Measurements from ENCODE around the gene AKNAD1.

Gene AKNAD1

DNA sequence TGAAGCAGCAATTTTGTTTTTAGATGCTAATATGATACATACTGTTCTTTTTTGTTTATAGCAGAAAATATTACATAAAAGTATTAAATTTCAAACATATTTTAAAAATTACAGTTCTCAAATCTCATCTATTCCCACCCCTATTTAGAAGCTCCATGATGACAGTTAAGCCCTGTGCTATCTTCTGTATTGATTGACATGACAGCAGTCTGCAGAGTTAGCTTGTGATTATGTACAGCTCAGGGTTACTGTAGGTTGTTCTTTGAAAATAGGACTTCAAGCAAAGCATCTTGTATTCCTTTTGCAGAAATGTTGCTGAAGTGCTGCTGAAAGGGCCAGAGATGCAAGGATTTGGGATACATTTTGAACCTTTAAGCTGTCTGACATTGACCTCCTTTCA is 28.1 kb upstream of the AKNAD1 start:
- TF ChIP-seq TAF1 (IDR thresholded peaks at IDR 0.05; ENCODE audit: borderline replicate concordance, low read depth, low read length) = no peak
- TF ChIP-seq POLR2AphosphoS5 (IDR thresholded peaks at IDR 0.05; ENCODE audit: low read depth, low read length) = no peak
- no peak for TF ChIP-seq POLR2A (IDR thresholded peaks at IDR 0.05; ENCODE audit: low read depth, low read length)
- no peak for DNase-seq (ENCODE audit: insufficient read length)
- FAIRE-seq = no peak

DNA sequence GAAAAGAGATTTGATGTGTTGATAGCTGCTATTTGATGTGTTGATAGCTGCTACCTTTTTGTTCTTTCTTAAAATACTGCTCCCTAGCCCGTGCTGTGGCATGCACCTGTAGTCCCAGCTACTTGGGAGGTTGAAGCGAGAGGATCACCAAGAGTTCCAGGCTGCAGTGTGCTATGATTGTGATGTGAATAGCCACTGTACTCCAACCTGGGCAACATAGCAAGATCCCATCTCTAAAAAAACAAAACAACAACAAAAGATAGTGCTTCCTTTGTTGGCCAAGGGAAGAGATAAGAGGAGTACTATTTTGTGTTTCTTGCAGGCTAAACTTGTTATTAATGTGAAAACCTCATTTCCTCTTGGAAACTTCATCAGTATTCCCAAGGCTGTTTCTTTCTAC is 25.9 kb upstream of the AKNAD1 start:
- no peak for FAIRE-seq
- TF ChIP-seq POLR2AphosphoS5 (IDR thresholded peaks at IDR 0.05; ENCODE audit: low read depth, low read length) (no peak), POLR2A (IDR thresholded peaks at IDR 0.05; ENCODE audit: low read depth, low read length) (no peak), TAF1 (IDR thresholded peaks at IDR 0.05; ENCODE audit: borderline replicate concordance, low read depth, low read length) (no peak)

DNA sequence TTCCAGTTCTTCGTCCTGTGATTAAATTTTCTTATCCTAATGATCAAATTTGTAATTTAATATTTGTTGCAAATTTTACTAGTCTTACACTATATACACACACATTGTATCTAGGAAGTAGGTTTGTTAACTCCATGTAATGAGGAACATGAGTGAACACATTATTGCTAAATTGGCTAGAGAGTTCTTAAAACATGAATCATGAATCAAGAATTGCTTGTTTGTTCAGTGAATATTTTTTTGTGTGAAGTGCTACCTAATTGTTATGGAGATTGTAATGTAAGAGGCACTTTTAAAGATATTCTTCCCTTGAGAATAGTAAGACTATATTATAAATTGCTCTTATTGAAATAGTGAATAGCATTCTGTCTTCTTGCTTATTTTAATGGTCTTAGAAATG is 24.5 kb upstream of the AKNAD1 start:
- no peak for TF ChIP-seq POLR2A (IDR thresholded peaks at IDR 0.05; ENCODE audit: low read depth, low read length)
- no peak for TF ChIP-seq POLR2AphosphoS5 (IDR thresholded peaks at IDR 0.05; ENCODE audit: low read depth, low read length)
- no peak for TF ChIP-seq TAF1 (IDR thresholded peaks at IDR 0.05; ENCODE audit: borderline replicate concordance, low read depth, low read length)
- no peak for FAIRE-seq
- DNase-seq (ENCODE audit: insufficient read length) = no peak

More for the DNA sequence above, 25.9 kb upstream of the AKNAD1 start:
- DNase-seq (ENCODE audit: insufficient read length) = no peak

DNA sequence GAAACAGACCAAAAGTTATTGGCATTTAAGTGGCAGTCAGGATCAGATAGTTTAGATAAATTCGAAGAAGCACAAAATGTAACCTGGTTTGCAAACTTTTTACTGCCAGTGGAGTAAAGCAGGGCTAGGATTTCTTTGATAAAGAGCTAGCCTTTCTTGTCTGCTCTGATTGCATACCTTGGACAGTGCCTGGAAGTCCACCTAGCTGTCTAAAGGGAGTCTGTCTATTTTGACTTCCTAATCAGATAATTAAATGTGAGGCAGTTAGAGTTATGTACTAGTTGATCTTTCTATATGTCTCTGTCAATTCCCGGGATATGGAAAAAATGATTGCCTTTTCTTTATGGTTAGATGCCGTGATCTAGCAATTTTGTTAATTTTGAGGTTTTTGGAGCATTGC is 24.0 kb upstream of the AKNAD1 start:
- TF ChIP-seq POLR2AphosphoS5 (IDR thresholded peaks at IDR 0.05; ENCODE audit: low read depth, low read length) (no peak), POLR2A (IDR thresholded peaks at IDR 0.05; ENCODE audit: low read depth, low read length) (no peak), TAF1 (IDR thresholded peaks at IDR 0.05; ENCODE audit: borderline replicate concordance, low read depth, low read length) (no peak)
- DNase-seq (ENCODE audit: insufficient read length) (no peak), FAIRE-seq (no peak)

DNA sequence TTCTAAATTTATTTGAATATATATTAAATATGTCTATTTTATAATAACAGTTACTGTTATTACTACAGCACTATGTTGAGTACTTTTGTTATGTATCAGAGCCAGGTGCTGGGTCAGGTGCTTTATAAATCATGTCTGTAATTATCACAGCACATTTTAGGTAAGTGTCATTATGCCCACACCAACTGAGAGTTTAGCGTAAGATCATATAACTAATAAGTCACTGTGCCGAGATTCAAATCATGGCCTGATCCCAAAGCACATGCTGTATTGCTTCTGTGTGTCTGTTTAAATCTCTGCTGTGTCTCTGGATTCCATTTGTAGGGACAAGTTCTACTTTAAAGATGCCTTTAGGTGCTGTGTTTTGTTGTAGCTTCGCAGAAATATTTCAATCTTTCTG is 21.8 kb upstream of the AKNAD1 start:
- no peak for TF ChIP-seq TAF1 (IDR thresholded peaks at IDR 0.05; ENCODE audit: borderline replicate concordance, low read depth, low read length)
- no peak for TF ChIP-seq POLR2AphosphoS5 (IDR thresholded peaks at IDR 0.05; ENCODE audit: low read depth, low read length)
- no peak for TF ChIP-seq POLR2A (IDR thresholded peaks at IDR 0.05; ENCODE audit: low read depth, low read length)
- DNase-seq (ENCODE audit: insufficient read length) = no peak

DNA sequence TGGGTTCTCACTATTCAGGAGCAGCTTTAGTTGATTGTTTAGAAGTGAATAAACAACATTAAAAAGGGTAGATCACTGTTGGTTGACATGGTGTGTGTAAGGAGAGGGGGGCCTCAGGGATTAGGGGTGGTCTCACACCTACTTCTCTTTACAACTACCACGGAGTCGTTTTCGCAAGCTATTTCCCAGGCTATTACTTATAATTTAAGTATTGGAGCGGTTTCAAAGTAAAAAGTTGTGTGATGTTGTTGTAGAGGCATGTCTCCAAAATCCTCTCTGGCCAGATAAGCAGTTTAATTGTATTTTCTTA is 21.2 kb upstream of the AKNAD1 start:
- TF ChIP-seq TAF1 (IDR thresholded peaks at IDR 0.05; ENCODE audit: borderline replicate concordance, low read depth, low read length) (no peak), POLR2A (IDR thresholded peaks at IDR 0.05; ENCODE audit: low read depth, low read length) (no peak), POLR2AphosphoS5 (IDR thresholded peaks at IDR 0.05; ENCODE audit: low read depth, low read length) (no peak)
- FAIRE-seq (peak; percentile 40), DNase-seq (ENCODE audit: insufficient read length) (no peak)

More for the DNA sequence above, 21.8 kb upstream of the AKNAD1 start:
- no peak for FAIRE-seq

DNA sequence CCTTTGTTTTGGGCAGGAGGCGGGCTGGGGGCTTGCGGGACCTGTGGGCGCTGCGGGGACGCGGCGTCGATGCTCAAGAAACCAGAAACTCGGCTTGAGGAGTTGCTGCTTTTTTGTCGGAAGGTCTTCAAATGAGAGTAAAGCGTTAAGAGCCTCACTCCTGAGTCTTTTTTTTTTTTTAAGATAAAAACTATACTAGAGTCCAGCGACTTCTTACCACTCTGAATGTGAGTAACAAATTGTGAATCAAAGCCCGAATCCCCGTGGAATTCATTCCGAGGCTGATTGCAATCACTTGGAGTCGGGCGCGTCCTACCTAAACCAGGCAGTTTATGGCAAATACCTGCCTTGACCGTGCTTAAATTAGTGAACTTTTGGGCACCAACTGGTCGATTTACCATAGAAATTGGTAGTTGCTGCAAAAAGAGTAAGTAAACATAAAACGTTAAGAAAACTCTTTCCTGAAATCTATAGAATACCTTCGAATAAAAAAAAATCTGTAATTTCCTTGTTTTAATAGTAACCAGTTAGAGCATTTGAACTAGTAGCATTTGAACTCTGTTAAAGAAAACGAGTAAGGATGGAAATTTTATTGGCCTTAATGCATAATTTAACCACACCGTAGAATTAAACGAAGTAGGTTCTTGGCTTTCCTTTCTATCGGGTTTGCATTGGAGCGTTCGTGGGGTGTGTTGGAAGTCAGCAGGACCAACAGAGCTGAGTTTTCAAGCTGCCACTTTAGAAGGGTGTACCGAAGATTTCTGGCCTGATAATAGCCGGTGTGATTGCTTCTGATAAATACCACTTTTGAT is 20.7 kb upstream of the AKNAD1 start:
- no peak for TF ChIP-seq POLR2A (IDR thresholded peaks at IDR 0.05; ENCODE audit: low read depth, low read length)
- TF ChIP-seq TAF1 (IDR thresholded peaks at IDR 0.05; ENCODE audit: borderline replicate concordance, low read depth, low read length) = no peak
- no peak for TF ChIP-seq POLR2AphosphoS5 (IDR thresholded peaks at IDR 0.05; ENCODE audit: low read depth, low read length)
- DNase-seq (ENCODE audit: insufficient read length) (no peak), FAIRE-seq (peak; percentile 48)

DNA sequence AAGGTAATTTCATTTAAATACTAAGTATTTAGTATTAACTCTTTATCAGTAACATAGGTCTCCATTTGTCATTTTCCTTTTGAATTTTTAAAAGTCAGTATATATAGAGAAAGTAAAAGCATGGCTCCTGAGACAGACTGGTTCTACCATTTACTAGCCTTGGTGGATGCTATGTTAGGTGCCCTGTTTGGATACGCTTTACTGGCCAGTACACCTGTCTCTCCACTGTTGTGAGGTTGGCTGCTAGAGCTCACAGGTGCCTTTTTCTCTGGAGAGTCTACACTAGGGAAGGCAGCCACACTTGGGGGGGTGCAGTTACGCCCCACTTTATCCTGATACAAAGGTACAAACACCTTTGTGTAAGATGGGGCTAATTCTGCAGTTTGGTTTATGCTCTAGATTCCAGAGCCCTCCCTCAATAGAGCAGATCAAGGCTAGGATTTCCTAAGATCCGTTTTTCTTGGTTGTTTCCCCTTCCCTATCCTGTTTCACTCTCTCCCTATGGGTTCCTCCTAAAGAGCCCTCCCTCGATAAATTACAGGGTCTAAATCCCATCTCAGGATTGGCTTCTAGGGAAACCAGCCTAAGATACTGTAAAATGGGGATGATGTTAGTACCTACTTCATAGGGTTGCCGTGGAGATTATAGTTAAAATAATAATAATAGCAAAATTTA is 14.3 kb upstream of the AKNAD1 start:
- DNase-seq (ENCODE audit: insufficient read length) (no peak), FAIRE-seq (no peak)
- TF ChIP-seq POLR2A (IDR thresholded peaks at IDR 0.05; ENCODE audit: low read depth, low read length) (no peak), POLR2AphosphoS5 (IDR thresholded peaks at IDR 0.05; ENCODE audit: low read depth, low read length) (no peak), TAF1 (IDR thresholded peaks at IDR 0.05; ENCODE audit: borderline replicate concordance, low read depth, low read length) (no peak)

DNA sequence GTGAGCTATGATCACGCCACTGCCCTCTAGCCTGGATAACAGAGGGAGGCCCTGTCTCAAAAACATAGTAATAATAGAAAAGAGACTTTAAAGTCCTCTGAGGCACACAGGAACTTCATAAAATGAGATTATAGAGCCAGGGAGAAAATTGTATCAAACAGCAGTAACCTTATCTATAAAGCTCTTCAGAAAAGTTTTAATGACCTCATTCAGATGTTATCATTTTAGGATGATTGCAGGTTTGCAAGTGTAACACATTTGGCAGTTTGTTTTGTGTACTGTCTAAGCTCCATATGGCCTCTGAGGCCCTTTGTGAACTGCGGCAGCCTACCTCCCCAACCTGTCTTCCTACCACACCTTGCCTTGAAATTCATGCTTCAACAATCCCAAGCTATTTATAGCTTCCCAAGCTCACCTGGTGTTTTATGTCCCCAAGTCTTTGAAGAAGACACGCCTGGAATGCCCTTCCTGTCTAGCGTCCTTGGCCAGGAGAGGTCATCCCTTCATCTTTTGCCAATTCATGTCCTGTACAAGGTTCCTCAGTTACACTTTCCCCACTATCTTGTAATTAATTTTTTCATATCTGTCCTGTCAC is 8.5 kb upstream of the AKNAD1 start:
- DNase-seq (ENCODE audit: insufficient read length) (no peak), FAIRE-seq (no peak)
- no peak for TF ChIP-seq POLR2A (IDR thresholded peaks at IDR 0.05; ENCODE audit: low read depth, low read length)
- no peak for TF ChIP-seq POLR2AphosphoS5 (IDR thresholded peaks at IDR 0.05; ENCODE audit: low read depth, low read length)

DNA sequence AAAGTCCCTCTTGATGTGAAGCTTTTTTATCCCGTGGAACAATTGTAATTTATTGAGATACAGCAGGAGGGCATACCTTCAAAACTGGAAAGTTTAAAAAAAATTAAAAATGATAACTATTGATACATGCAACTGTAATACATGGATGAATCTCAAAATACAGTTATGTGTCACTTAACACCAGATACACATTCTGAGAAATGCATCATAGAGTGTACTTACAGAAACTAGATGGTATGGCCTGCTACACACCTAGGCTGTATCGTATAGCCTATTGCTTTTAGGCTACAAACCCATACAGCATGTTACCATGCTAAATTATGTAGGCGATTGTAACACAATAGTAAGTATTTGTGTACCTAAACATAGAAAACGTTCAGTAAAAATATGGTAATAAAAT is 7.1 kb upstream of the AKNAD1 start:
- TF ChIP-seq POLR2A (IDR thresholded peaks at IDR 0.05; ENCODE audit: low read depth, low read length) (no peak), TAF1 (IDR thresholded peaks at IDR 0.05; ENCODE audit: borderline replicate concordance, low read depth, low read length) (no peak), POLR2AphosphoS5 (IDR thresholded peaks at IDR 0.05; ENCODE audit: low read depth, low read length) (no peak)
- FAIRE-seq (no peak), DNase-seq (ENCODE audit: insufficient read length) (no peak)

DNA sequence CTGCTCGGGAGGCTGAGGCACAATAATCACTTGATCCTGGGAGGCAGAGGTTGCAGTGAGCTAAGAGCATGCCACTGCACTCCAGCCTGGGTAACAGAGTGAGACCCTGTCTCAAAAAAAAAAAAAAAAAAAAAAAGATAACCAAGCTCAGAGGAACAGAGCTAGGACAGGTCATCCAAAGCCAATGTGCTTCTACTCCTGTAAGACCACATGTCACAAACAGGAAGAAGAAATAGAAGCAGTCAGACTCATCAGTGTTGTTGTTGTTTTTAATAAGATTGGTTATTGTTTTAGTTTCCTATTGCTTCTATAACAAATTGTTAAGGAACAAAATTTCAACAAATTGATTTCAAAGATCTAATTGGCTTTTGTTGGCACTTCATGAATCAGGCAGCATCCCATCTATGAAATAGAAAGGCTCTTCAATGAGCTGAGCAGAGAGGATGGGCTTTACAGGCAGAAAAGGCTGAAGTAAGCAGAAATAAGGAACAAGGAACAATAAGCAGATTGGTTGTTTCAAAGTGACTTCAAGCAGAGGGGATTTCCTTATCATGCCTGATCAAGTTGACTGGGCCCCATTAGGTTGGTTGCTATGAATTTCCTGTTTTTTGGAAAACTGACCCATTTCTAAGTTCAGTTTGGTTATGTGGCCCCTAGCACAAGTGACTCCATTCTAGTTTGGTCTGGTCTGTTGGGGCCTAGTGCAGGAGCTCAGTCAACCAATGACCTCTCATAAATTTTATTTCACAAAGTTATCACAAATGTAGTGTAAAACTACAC is 6.0 kb upstream of the AKNAD1 start:
- TF ChIP-seq POLR2A (IDR thresholded peaks at IDR 0.05; ENCODE audit: low read depth, low read length) (no peak), TAF1 (IDR thresholded peaks at IDR 0.05; ENCODE audit: borderline replicate concordance, low read depth, low read length) (no peak), POLR2AphosphoS5 (IDR thresholded peaks at IDR 0.05; ENCODE audit: low read depth, low read length) (no peak)
- FAIRE-seq (no peak), DNase-seq (ENCODE audit: insufficient read length) (no peak)

Measured in GM12892 (cell line).